ENCODE data around the gene KDELR3. TPM values are rescaled to one million over a fixed set of nuclear protein-coding genes. Genes with fewer than 3 reads are reported as not detected.

Gene KDELR3
- total RNA-seq, 1 donor from 2014 or later: 10.6 TPM

GRCh38 chr22:38501797-38502672 is 34.1 kb downstream of the KDELR3 start:
- Mint-ChIP-seq H3K9me3 (peaks cover 4% of the 10 kb centered on the region), H3K27ac (peak overlapping the region; percentile 93), H3K4me1 (ENCODE audit: unreplicated experiment) (peaks cover 34% of the 10 kb centered on the region), H3K36me3 (peaks cover 67% of the 10 kb centered on the region), H3K27me3 (peaks cover 7% of the 10 kb centered on the region), H3K4me3 (peak overlapping the region; percentile 92)
- no peak for TF ChIP-seq CTCF (conservative IDR thresholded peaks at IDR 0.05)
- DNase-seq (ENCODE audit: extremely low spot score, unreplicated experiment): no peak

GRCh38 chr22:38503021-38503420 is 35.1 kb downstream of the KDELR3 start:
- no peak for TF ChIP-seq CTCF (conservative IDR thresholded peaks at IDR 0.05)
- Mint-ChIP-seq H3K27me3 (peaks cover 7% of the 10 kb centered on the region), H3K36me3 (peaks cover 64% of the 10 kb centered on the region), H3K4me1 (ENCODE audit: unreplicated experiment) (peaks cover 34% of the 10 kb centered on the region), H3K4me3 (peak overlapping the region; percentile 92), H3K27ac (peak overlapping the region; percentile 93), H3K9me3 (peaks cover 4% of the 10 kb centered on the region)
- no peak for DNase-seq (ENCODE audit: extremely low spot score, unreplicated experiment)

GRCh38 chr22:38504731-38505540 is 37.0 kb downstream of the KDELR3 start:
- Mint-ChIP-seq H3K36me3 (peaks cover 48% of the 10 kb centered on the region), H3K9me3 (peaks cover 4% of the 10 kb centered on the region), H3K4me3 (peak overlapping the region; percentile 92), H3K27me3 (peaks cover 7% of the 10 kb centered on the region), H3K4me1 (ENCODE audit: unreplicated experiment) (peaks cover 34% of the 10 kb centered on the region), H3K27ac (peak overlapping the region; percentile 93)
- TF ChIP-seq CTCF (conservative IDR thresholded peaks at IDR 0.05): no peak
- DNase-seq (ENCODE audit: extremely low spot score, unreplicated experiment): no peak

GRCh38 chr22:38505541-38506117 is 37.7 kb downstream of the KDELR3 start:
- Mint-ChIP-seq H3K36me3 (peaks cover 48% of the 10 kb centered on the region), H3K4me3 (peak overlapping the region; percentile 99), H3K9me3 (peaks cover 4% of the 10 kb centered on the region), H3K27me3 (peaks cover 7% of the 10 kb centered on the region), H3K4me1 (ENCODE audit: unreplicated experiment) (peaks cover 34% of the 10 kb centered on the region), H3K27ac (peak overlapping the region; percentile 100)
- peak; percentile 76 for DNase-seq (ENCODE audit: extremely low spot score, unreplicated experiment)
- no peak for TF ChIP-seq CTCF (conservative IDR thresholded peaks at IDR 0.05)

- Mint-ChIP-seq H3K4me1 (ENCODE audit: unreplicated experiment) (peaks cover 30% of the 10 kb centered on the region), H3K9me3 (peaks cover 4% of the 10 kb centered on the region), H3K4me3 (peak within 1 kb of the TSS; percentile 99), H3K36me3 (peaks cover 43% of the 10 kb centered on the region), H3K27me3 (peaks cover 7% of the 10 kb centered on the region), H3K27ac (peak within 1 kb of the TSS; percentile 100)
- peak; percentile 95 for DNase-seq (ENCODE audit: extremely low spot score, unreplicated experiment)
- no peak for TF ChIP-seq CTCF (conservative IDR thresholded peaks at IDR 0.05)
These were observed 38.4 kb downstream of the KDELR3 start, which contains the start of gene DDX17 for GRCh38 chr22:38506118-38506962. Gene DDX17 (minus strand): TSS chr22:38506311.

Data from type B pancreatic cell (in vitro differentiated cells).